K562 (cell line): Measurements from ENCODE around the gene BCO1. TPM values are rescaled to one million over a fixed set of nuclear protein-coding genes. Genes with fewer than 3 reads are reported as not detected.
A peak's percentile ranks its signal among the peaks of the same experiment; 100 is the strongest.

ENCODE experiments used
- BCOR ChIP-seq: fragments of 450-650 bp; IDR thresholded peaks from 2 replicates; pipeline ENCODE4 v1.6.1; 2016
- CBX5 ChIP-seq: IDR thresholded peaks from 2 replicates; pipeline ENCODE4 v1.6.1; 2014; ENCODE audit warnings: low read depth, borderline replicate concordance
- CCNT2 ChIP-seq: IDR thresholded peaks from 2 replicates; pipeline ENCODE4 v1.6.1; 2011; ENCODE audit warnings: borderline replicate concordance, low read depth, mild to moderate bottlenecking, moderate library complexity, mixed read lengths, low read length; ENCODE audit not compliant: insufficient read length; ENCODE audit errors: extremely low read depth
- CEBPG ChIP-seq, 3 experiments: fragments of 200-800 bp in 1 of 3; sonication (Bioruptor generic) in 1 of 3; sonication (generic) in 1 of 3; formaldehyde crosslinking in 1 of 3; IDR thresholded peaks in 2 of 3; conservative IDR thresholded peaks in 1 of 3; 2 replicates each; pipeline versions ENCODE4 v1.6.1 to v1.8.0; 2016 to 2022; ENCODE audit warnings: missing compliant biosample characterization in 2 of 3, missing genetic modification characterization in 2 of 3, mild to moderate bottlenecking in 1 of 3, missing genetic modification reagents in 1 of 3
- CSDE1 ChIP-seq, 2 experiments: fragments of 450-650 bp; IDR thresholded peaks; 2 replicates each; pipeline ENCODE4 v1.6.1; 2016; ENCODE audit warnings: mild to moderate bottlenecking in 1 of 2
- DACH1 ChIP-seq: fragments of 450-650 bp; IDR thresholded peaks from 2 replicates; pipeline ENCODE4 v1.6.1; 2018; ENCODE audit not compliant: partially characterized antibody
- EWSR1 ChIP-seq: fragments of 450-650 bp; IDR thresholded peaks from 2 replicates; pipeline ENCODE4 v1.6.1; 2018; ENCODE audit warnings: borderline replicate concordance, mild to moderate bottlenecking, low read depth, moderate library complexity; ENCODE audit not compliant: partially characterized antibody
- HDAC2 ChIP-seq: fragments of 450-650 bp; IDR thresholded peaks from 2 replicates; pipeline ENCODE4 v1.6.1; 2016; ENCODE audit warnings: mild to moderate bottlenecking
- KDM1A ChIP-seq, 2 experiments: fragments of 450-650 bp; IDR thresholded peaks; 2 replicates each; pipeline ENCODE4 v1.6.1; 2016; ENCODE audit warnings: mild to moderate bottlenecking in 2 of 2
- MAFK ChIP-seq: IDR thresholded peaks from 2 replicates; pipeline ENCODE4 v1.6.1; 2011; ENCODE audit warnings: low read length, improper control_type of control experiment
- MCM2 ChIP-seq: fragments of 450-650 bp; IDR thresholded peaks from 2 replicates; pipeline ENCODE4 v1.6.1; 2017; ENCODE audit warnings: low read depth, mild to moderate bottlenecking
- NCOA1 ChIP-seq: fragments of 450-650 bp; IDR thresholded peaks from 2 replicates; pipeline ENCODE4 v1.6.1; 2016; ENCODE audit warnings: low read depth
- NCOA4 ChIP-seq: fragments of 450-650 bp; IDR thresholded peaks from 2 replicates; pipeline ENCODE4 v1.6.1; 2018; ENCODE audit warnings: mild to moderate bottlenecking; ENCODE audit not compliant: partially characterized antibody
- NR2F6 ChIP-seq: fragments of 450-650 bp; formaldehyde crosslinking; IDR thresholded peaks from 2 replicates; pipeline ENCODE4 v1.4.0; 2020; ENCODE audit warnings: mild to moderate bottlenecking
- NR3C1 ChIP-seq: sonication (generic); formaldehyde crosslinking; IDR thresholded peaks from 2 replicates; pipeline ENCODE4 v1.8.1; 2022; ENCODE audit warnings: missing genetic modification reagents
- NUFIP1 ChIP-seq: fragments of 450-650 bp; IDR thresholded peaks from 2 replicates; pipeline ENCODE4 v1.6.1; 2018; ENCODE audit not compliant: partially characterized antibody
- PHF21A ChIP-seq: fragments of 450-650 bp; IDR thresholded peaks from 2 replicates; pipeline ENCODE4 v1.6.1; 2017; ENCODE audit warnings: low read depth, borderline replicate concordance
- PHTF2 ChIP-seq: fragments of 250-450 bp; sonication (Bioruptor Pico); IDR thresholded peaks from 2 replicates; pipeline ENCODE4 v1.5.0; 2021; ENCODE audit warnings: mild to moderate bottlenecking
- SAP30 ChIP-seq: fragments of 200-600 bp; sonication (generic); IDR thresholded peaks from 2 replicates; pipeline ENCODE4 v1.6.1; 2012; ENCODE audit warnings: borderline replicate concordance, low read depth, mild to moderate bottlenecking, moderate library complexity, low read length, control low read depth, inconsistent platforms; ENCODE audit not compliant: insufficient read depth, poor library complexity, severe bottlenecking
- SMC3 ChIP-seq: conservative IDR thresholded peaks from 2 replicates; pipeline ENCODE4 v1.6.1; 2011; ENCODE audit warnings: low read depth, low read length, improper control_type of control experiment; ENCODE audit not compliant: insufficient read depth
- XRCC3 ChIP-seq: fragments of 450-650 bp; IDR thresholded peaks from 2 replicates; pipeline ENCODE4 v1.6.1; 2017; ENCODE audit warnings: mild to moderate bottlenecking, moderate library complexity
- ZEB2 ChIP-seq: fragments of 450-650 bp; IDR thresholded peaks from 2 replicates; pipeline ENCODE4 v1.6.1; 2016
- ZNF217 ChIP-seq: sonication (generic); formaldehyde crosslinking; IDR thresholded peaks from 2 replicates; pipeline ENCODE4 v1.8.0; 2022; ENCODE audit warnings: mild to moderate bottlenecking, missing genetic modification reagents
- ZSCAN29 ChIP-seq: fragments of 450-650 bp; IDR thresholded peaks from 2 replicates; pipeline ENCODE4 v1.6.1; 2017
- polyA plus RNA-seq, 8 experiments: library from polyadenylated mRNA; depleted of rRNA in 4 of 8; stranded (reverse) in 5 of 8; unstranded in 3 of 8; fragments of >200 nt; fragmentation: Nextera tagmentation in 2 of 8; fragmentation: Illumina TruSeq in 1 of 8; extraction: Ambion mirVana in 2 of 8; extraction: Trizol in 1 of 8; gene quantifications; 2 replicates each; pipeline versions ENCODE4 v1.2.1 to v1.2.3, GENCODE V29; 2011 to 2014; ENCODE audit warnings: inconsistent platforms in 1 of 8, missing spikeins in 1 of 8
- total RNA-seq, 7 experiments: library from RNA; depleted of rRNA in 6 of 7; stranded (reverse); fragments of >200 nt in 6 of 7; fragmentation: Illumina TruSeq in 2 of 7; extraction: Trizol in 2 of 7; gene quantifications; 2 replicates each; pipeline versions ENCODE4 v1.2.1 to v1.2.3, GENCODE V29; 2011 to 2021; ENCODE audit warnings: low replicate concordance in 1 of 7
- TF ChIP-seq, protein P1 (sequence below): fragments of 450-650 bp; IDR thresholded peaks from 2 replicates; pipeline ENCODE4 v1.6.1; 2017; ENCODE audit warnings: antibody characterized with exemption
- TF ChIP-seq, protein P2 (sequence below): fragments of 450-650 bp; IDR thresholded peaks from 2 replicates; pipeline ENCODE4 v1.6.1; 2018; ENCODE audit not compliant: partially characterized antibody

BCO1 gene
- total and polyA plus RNA-seq, 9 of the 15 experiments (the other 6 are each of a cell fraction or from before 2014, with no cell fraction given): not detected

DNA sequence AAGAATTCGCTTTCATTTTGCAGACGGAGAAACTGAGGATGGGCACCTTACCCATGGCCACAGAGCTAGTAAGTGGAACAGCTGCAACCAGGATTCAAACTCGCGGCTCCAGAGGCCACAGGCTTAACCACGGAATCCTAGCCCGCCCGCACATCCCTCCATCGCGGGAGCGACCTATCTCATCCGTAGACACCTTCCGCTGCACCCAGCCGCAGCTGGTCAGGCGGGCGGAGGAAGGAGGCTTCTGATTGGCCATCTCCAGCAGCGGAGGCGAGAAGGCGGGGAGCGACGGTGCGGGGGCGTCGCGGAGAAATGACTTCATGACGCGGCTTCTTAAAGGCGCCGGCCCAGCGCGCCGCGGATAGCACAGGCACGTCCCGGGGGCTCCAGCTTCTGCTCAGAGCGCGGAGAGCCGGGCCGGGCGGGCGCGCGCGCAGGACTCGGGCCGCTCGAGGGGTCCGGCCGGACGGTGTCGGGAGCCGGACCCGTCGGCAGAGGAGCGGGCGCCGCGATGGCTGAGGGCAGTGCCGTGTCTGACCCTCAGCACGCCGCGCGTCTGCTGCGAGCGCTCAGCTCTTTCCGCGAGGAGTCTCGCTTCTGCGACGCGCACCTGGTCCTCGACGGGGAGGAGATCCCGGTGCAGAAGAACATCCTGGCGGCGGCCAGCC is 76.2 kb downstream of the BCO1 start, which contains the start of gene GAN (continued):
- TF ChIP-seq SMC3 (0 out of 2 replicates have a peak, but pooled peaks have one; percentile 3), ZNF217 (CRISPR knock-in tag) (no peak), ZSCAN29 (peak; percentile 25; the same call in 1 of the 2 replicates), HDAC2 (peak; percentile 90), NCOA4 (no peak), NR2F6 (no peak), PHF21A (no peak), NR3C1 (no peak), ZEB2 (peak; percentile 80), CCNT2 (peak; percentile 46), SAP30 (no peak), KDM1A (IDR thresholded peaks at IDR 0.05) (peak in 1 of 2 experiments; percentile 74; a peak in 1 of 4 replicates), NCOA1 (no peak), EWSR1 (no peak), MAFK (no peak), CBX5 (no peak), BCOR (peak; percentile 70; the same call in 1 of the 2 replicates), CSDE1 (IDR thresholded peaks at IDR 0.05) (peak in 1 of 2 experiments; percentile 83; a peak in 2 of 4 replicates), CEBPG (CRISPR knock-in tag; IDR thresholded peaks at IDR 0.05) (no peak), CEBPG (tag; conservative IDR thresholded peaks at IDR 0.05 in 1 of 2, IDR thresholded peaks at IDR 0.05 in 1 of 2) (no peak), XRCC3 (no peak), MCM2 (no peak), NUFIP1 (no peak), PHTF2 (no peak), DACH1 (peak; percentile 89)
- TF ChIP-seq, protein P1, sequence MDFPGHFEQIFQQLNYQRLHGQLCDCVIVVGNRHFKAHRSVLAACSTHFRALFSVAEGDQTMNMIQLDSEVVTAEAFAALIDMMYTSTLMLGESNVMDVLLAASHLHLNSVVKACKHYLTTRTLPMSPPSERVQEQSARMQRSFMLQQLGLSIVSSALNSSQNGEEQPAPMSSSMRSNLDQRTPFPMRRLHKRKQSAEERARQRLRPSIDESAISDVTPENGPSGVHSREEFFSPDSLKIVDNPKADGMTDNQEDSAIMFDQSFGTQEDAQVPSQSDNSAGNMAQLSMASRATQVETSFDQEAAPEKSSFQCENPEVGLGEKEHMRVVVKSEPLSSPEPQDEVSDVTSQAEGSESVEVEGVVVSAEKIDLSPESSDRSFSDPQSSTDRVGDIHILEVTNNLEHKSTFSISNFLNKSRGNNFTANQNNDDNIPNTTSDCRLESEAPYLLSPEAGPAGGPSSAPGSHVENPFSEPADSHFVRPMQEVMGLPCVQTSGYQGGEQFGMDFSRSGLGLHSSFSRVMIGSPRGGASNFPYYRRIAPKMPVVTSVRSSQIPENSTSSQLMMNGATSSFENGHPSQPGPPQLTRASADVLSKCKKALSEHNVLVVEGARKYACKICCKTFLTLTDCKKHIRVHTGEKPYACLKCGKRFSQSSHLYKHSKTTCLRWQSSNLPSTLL: no peak
- TF ChIP-seq, protein P2, sequence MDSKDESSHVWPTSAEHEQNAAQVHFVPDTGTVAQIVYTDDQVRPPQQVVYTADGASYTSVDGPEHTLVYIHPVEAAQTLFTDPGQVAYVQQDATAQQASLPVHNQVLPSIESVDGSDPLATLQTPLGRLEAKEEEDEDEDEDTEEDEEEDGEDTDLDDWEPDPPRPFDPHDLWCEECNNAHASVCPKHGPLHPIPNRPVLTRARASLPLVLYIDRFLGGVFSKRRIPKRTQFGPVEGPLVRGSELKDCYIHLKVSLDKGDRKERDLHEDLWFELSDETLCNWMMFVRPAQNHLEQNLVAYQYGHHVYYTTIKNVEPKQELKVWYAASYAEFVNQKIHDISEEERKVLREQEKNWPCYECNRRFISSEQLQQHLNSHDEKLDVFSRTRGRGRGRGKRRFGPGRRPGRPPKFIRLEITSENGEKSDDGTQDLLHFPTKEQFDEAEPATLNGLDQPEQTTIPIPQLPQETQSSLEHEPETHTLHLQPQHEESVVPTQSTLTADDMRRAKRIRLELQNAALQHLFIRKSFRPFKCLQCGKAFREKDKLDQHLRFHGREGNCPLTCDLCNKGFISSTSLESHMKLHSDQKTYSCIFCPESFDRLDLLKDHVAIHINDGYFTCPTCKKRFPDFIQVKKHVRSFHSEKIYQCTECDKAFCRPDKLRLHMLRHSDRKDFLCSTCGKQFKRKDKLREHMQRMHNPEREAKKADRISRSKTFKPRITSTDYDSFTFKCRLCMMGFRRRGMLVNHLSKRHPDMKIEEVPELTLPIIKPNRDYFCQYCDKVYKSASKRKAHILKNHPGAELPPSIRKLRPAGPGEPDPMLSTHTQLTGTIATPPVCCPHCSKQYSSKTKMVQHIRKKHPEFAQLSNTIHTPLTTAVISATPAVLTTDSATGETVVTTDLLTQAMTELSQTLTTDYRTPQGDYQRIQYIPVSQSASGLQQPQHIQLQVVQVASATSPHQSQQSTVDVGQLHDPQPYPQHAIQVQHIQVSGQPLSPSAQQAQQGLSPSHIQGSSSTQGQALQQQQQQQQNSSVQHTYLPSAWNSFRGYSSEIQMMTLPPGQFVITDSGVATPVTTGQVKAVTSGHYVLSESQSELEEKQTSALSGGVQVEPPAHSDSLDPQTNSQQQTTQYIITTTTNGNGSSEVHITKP: peak; percentile 76
